HG02885 (cell line): Measurements from ENCODE around the gene TNFRSF19.

ENCODE experiments used
- ATAC-seq: cut with Tn5 transposase; IDR thresholded peaks from one replicate; pipeline ENCODE4 v1.9.1; 2021; ENCODE audit warnings: mild to moderate bottlenecking; ENCODE audit not compliant: unreplicated experiment, poor library complexity

Gene TNFRSF19

DNA sequence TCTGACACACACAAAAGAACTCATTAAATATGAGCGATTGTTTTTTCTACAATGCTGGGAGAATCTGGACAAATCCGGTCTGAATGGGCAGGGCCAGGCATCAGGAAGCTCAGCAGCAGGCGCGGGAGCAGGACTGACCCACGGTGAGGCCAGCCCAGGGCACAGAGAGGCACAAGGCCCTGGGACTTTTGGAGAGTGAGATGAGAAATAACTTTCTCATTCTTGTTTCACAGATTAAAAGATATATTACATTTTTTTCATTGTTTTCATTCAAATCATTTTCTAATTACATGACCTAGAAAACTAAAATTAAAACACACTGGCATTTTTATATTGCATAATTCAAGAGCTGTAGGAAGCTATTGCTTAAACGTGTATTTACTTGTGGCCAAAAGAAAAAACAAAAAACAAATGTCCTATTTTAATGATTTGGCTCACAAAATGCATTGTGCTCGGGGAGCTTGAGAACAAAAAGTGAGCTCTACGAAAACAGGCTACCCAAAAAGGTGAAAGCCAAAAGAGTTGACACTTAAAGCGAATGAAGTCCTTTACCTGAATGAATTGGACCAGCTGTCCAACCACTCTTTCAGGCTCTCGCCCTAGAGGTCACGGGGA, 133.1 kb downstream of the TNFRSF19 start:
- no peak for ATAC-seq

- ATAC-seq: no peak
Measured at GRCh38 chr13:23705583-23705982, 135.4 kb downstream of the TNFRSF19 start.

DNA sequence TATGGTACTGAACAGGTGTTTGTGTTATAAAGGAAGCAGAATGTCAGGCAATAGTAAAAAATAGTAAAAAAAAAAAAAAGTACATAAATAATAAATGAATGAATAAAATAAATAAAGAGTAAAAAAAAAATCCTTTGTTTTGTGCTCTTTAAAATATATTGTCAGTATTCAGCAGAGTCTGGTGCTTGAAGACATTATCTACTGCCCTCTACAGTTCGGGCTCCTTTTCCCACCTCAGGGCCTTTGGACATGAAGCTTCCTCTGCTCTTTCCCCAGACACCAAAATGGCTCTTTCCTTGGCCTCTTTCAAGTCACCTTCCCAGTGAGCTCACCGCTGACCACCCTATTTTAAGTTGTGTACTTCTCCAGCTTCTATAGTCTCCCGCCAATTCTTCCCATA, 137.5 kb downstream of the TNFRSF19 start:
- no peak for ATAC-seq

GRCh38 chr13:23709536-23709935, 139.3 kb downstream of the TNFRSF19 start:
- ATAC-seq: no peak

- ATAC-seq: no peak
Measured at GRCh38 chr13:23710366-23710765, 140.2 kb downstream of the TNFRSF19 start.

DNA sequence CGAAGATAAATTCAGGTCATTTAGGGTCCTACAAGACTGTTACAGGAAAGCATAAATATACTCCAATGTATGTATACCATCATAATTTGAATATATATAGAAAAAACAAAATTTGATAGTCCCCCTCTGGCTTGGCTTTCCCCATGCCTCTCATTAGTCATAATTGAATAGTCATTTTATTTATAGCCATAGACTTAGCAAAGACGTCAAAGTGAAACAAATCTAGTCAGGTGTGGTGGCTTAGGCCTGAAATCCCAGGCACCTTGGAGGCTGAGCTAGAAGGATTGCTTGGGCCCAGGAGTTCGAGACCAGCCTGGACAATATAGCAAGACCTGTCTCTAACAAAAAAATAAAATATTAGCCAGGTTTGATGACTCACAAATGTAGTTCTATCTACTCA, 141.1 kb downstream of the TNFRSF19 start:
- no peak for ATAC-seq

DNA sequence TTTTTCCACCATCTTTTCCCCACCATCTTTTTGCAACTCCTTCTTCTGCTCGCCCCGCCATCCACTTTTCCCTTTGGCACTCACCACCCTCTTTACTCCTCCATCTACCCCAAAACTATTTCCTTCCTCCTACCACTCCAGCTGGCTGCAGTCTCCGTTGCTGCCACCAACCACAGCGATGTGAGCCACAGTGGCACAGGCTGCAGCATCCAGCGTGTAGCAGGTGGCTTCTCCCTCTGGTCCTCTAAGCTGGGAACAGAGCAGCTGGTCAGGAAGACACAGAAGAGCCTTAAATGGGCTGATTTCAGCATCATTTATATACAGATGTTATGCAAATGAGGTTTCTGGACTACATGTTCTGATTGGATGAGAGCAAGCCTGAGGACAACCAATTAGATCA, 144.5 kb downstream of the TNFRSF19 start:
- ATAC-seq: no peak

DNA sequence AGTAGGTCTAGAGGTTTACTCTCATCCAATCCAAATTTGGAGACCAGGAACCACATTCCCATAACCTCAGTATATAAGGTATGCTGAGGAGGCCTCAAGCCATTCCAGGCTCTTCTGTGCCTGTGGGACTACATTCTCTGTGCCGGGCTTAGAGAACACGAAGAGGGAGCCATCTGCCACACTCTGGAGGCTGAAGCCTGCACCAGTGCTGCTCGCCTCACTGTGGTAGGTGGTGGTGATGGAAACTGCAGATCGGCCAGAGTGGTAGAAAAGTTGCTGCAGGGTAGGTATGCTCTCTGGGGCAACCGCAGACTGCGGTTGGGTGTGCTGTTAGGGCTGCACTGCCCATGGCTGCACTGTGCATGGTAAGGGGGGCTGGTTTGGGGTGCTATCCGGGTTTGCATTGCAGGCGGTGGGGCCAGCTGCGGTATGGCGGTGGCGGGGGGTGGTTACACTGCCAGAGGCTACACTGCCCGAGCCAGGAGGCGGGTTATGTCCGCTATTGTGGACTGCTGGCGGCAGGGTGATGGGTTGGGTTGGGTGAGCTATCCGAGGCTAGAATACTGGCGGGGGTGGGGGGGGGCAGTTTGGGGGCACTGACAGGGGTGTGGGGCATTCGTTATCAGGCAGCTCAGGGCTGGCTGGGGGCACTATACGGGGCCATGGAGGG, 145.0 kb downstream of the TNFRSF19 start:
- ATAC-seq: no peak

GRCh38 chr13:23715762-23716235, 145.6 kb downstream of the TNFRSF19 start:
- no peak for ATAC-seq

DNA sequence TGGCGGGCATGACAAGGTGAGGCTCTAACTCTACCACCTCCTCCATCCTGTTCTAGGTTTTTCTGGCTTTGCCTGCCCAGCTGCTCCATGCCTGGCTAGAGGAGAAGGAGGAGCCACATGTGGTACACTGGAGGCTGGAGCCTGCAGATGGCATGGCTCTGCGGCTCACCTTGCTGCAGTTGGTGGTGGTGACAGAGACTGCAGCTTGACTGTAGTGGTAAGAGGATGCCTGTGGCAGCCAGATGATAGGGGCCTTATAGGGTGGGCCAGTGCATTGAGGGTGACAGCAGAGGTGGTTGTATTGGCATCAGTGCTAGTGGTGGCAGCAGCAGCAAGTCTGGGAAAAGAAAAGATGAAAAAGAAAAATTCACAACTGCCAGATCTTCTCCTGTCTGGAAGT, 146.2 kb downstream of the TNFRSF19 start:
- no peak for ATAC-seq

DNA sequence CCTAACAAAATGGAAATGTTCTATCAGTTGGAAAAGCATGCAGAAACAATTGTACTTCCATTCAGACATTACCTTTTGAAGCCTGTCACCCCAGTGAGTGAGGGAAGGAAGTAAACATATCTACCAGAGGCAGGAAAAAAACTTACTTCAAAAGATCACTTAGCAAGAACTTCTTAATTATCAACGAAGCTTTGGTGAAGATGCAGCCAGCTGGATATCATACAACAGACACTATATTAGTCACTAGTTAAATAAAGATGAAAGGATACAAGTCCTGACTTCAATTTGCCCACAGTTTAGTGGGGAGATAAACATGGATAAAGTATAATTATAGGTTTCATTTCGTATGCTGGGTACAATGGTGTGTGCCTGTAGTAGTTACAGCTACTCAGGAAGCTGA, 148.8 kb downstream of the TNFRSF19 start:
- no peak for ATAC-seq

DNA sequence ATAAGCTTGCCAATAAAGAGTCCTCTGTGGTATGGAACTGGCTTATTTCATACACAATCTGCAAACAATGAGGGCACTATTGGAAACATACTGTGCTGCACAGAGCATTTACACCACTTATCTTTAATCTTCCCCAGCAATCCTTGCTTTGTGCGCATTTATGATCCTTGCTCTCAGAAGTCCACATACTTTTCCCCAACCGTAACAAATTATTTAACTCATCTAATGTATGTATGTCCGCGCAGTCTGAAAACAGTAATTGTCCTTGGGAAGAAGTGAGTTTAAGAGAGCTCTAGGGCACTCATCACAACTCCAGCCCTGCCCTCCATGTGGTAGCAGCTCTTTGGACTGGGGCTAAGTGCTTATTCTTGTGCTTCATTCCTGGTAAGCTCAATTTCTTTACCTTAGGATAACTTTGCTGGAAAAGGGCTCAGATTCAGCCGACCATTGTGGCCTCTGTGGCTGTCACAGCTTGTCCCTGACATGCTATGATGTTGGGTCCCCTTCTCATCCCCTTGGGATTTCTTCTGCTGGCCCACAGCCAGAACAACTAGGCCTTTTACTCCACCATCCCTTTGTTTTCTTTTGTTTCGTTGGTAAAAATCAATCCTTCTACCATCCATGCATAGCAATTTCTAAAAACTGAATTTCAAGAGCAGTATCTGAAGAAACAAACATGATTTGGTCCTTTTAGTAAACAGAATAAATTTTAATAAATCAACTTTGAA, 152.7 kb downstream of the TNFRSF19 start:
- no peak for ATAC-seq

DNA sequence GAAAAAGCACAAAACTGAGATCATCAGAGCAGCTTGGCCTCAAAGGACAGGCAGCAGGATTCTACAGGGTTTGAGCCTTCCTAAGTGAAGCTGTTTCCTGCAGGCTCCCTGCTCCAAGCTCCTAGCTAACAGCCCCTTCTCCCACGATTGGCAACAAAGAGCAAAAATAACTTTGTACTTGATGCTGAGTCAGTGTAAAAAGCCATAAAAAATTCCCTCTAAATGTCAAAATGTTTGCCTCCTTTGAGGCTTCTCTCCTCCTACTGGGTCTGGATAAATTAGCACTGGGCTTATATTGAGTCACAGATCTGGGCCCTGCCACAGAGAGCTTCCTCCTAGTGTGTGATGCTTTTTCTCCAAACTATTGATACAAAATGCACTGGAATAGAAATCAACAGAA, 153.3 kb downstream of the TNFRSF19 start:
- no peak for ATAC-seq

DNA sequence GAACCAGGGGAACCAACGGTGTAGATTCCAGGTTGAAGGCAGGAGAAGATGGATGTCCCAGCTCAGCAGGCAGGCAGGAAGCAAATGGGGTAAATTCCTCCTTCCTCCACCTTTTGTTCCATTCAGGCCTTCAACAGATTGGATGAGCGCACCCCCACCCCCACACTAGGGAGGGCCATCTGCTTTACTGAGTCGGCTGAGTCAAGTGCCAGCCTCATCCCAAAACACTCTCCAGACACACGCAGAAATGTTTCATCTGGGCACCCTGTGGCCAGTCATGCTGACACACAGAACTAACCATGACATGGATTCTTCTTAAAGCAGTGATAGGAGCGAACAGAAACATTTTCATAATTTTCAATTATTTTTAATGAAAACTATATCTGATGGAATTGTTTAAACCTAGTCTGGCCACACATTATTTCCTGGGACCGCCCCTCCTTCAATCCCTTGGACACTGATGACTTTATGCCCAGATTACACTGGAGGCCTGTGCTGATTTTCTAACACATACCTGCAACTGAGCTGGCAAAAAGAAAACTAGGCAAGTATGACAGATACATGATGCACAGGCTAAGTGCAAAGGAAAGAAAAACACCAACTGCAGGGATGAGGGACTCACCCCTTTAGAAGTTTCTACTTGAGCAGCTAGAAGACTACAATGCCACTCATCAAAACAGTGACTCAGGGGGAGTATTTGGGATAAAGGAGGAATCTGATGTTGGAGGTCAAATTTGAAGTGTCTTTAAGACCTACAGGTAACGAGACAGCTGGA, 154.2 kb downstream of the TNFRSF19 start:
- no peak for ATAC-seq
